ENCODE results near the gene GCM1.

GRCh38 chr6:53159558-53159957 lies 10.9 kb upstream of the GCM1 start:
- TF ChIP-seq POLR2AphosphoS5 (IDR thresholded peaks at IDR 0.05; ENCODE audit: borderline replicate concordance, low read depth, low read length) (no peak), EZH2 (IDR thresholded peaks at IDR 0.05) (no peak), FOXP2 (optimal IDR thresholded peaks at IDR 0.05; ENCODE audit: control extremely low read depth, extremely low read length, insufficient read depth) (no peak)

All from SK-N-MC (cell line).